Mammary epithelial cell (primary cell): Measurements from ENCODE around the gene ILF3.

Experiments used
- EZH2 ChIP-seq: IDR thresholded peaks from 2 replicates; pipeline ENCODE4 v1.6.1; 2012; ENCODE audit warnings: low read length, inconsistent platforms, borderline replicate concordance
- TF ChIP-seq, protein P1 (sequence below), 2 donors: IDR thresholded peaks in 1 of 2; conservative IDR thresholded peaks in 1 of 2; 2 replicates each; pipeline ENCODE4 v1.5.1; 2011 to 2012; ENCODE audit warnings: inconsistent platforms in 2 of 2, low read length in 2 of 2, mild to moderate bottlenecking in 2 of 2, control low read depth in 1 of 2, low read depth in 1 of 2; ENCODE audit not compliant: insufficient read depth in 1 of 2; ENCODE audit errors: extremely low read depth in 1 of 2

DNA sequence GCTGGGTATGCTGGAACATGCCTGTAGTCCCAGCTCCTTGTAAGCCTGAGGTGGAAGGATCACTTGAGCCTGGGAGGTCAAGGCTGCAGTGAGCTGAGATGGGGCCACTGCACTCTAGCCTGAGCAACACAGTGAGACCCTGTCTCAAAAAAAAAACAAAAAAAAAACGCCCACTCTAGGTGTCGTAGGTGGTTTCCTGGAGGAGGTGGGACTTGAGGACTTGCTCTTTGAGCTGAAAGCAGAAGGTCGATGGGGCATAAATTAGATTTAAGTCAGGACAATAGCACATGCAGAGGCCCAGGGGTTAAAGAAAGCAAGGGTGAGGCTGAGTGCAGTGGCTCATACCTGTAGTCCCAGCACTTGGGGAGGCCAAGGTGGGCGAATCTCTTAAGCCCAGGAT is 12.9 kb upstream of the ILF3 start:
- TF ChIP-seq, protein P1, sequence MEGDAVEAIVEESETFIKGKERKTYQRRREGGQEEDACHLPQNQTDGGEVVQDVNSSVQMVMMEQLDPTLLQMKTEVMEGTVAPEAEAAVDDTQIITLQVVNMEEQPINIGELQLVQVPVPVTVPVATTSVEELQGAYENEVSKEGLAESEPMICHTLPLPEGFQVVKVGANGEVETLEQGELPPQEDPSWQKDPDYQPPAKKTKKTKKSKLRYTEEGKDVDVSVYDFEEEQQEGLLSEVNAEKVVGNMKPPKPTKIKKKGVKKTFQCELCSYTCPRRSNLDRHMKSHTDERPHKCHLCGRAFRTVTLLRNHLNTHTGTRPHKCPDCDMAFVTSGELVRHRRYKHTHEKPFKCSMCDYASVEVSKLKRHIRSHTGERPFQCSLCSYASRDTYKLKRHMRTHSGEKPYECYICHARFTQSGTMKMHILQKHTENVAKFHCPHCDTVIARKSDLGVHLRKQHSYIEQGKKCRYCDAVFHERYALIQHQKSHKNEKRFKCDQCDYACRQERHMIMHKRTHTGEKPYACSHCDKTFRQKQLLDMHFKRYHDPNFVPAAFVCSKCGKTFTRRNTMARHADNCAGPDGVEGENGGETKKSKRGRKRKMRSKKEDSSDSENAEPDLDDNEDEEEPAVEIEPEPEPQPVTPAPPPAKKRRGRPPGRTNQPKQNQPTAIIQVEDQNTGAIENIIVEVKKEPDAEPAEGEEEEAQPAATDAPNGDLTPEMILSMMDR (conservative IDR thresholded peaks at IDR 0.05 in 1 of 2, IDR thresholded peaks at IDR 0.05 in 1 of 2; ENCODE audit: extremely low read depth in 1 of 2, insufficient read depth in 1 of 2, low read depth in 1 of 2, low read length in 2 of 2), result no peak
- TF ChIP-seq EZH2, result no peak
